GM19468 (cell line): ENCODE measurements around the gene GNAT1.

Source experiments
- ATAC-seq: cut with Tn5 transposase; IDR thresholded peaks from one replicate; pipeline ENCODE4 v1.9.1; 2021; ENCODE audit warnings: mild to moderate bottlenecking, moderate library complexity, moderate number of reproducible peaks; ENCODE audit not compliant: unreplicated experiment; ENCODE audit errors: extremely low read depth

GNAT1 gene

GRCh38 chr3:50174947-50175524 is 16.4 kb upstream of the GNAT1 start:
- no peak for ATAC-seq

- no peak for ATAC-seq
Observed at GRCh38 chr3:50177346-50177745, 14.1 kb upstream of the GNAT1 start.

- no peak for ATAC-seq
Observed at GRCh38 chr3:50179710-50180109, 11.7 kb upstream of the GNAT1 start.

GRCh38 chr3:50181985-50182384 is 9.4 kb upstream of the GNAT1 start:
- ATAC-seq, result no peak

- ATAC-seq, result no peak
Observed at GRCh38 chr3:50182533-50183099, 8.8 kb upstream of the GNAT1 start.

GRCh38 chr3:50183755-50184154 is 7.7 kb upstream of the GNAT1 start:
- no peak for ATAC-seq

- ATAC-seq, result no peak
Observed at GRCh38 chr3:50184242-50184978, 7.0 kb upstream of the GNAT1 start.

- no peak for ATAC-seq
Observed at GRCh38 chr3:50185230-50185629, 6.2 kb upstream of the GNAT1 start.

- ATAC-seq, result no peak
Observed at GRCh38 chr3:50186096-50186495, 5.3 kb upstream of the GNAT1 start.

- no peak for ATAC-seq
Observed at GRCh38 chr3:50187750-50188149, 3.7 kb upstream of the GNAT1 start.

GRCh38 chr3:50189274-50189673 is 2.1 kb upstream of the GNAT1 start:
- ATAC-seq, result no peak

GRCh38 chr3:50189989-50190388 is 1.4 kb upstream of the GNAT1 start:
- ATAC-seq, result no peak

GRCh38 chr3:50192124-50192523 is 714 bp downstream of the GNAT1 start:
- ATAC-seq, result no peak

- no peak for ATAC-seq
Observed at GRCh38 chr3:50192689-50193141, 1.3 kb downstream of the GNAT1 start.

- no peak for ATAC-seq
Observed at GRCh38 chr3:50193286-50193685, 1.9 kb downstream of the GNAT1 start.

GRCh38 chr3:50193746-50194127 is 2.3 kb downstream of the GNAT1 start:
- ATAC-seq, result no peak

- no peak for ATAC-seq
Observed at GRCh38 chr3:50194128-50194902, 2.9 kb downstream of the GNAT1 start.

GRCh38 chr3:50194903-50195500 is 3.6 kb downstream of the GNAT1 start:
- no peak for ATAC-seq

- no peak for ATAC-seq
Observed at GRCh38 chr3:50195501-50196252, 4.3 kb downstream of the GNAT1 start.

GRCh38 chr3:50196253-50196801 is 4.9 kb downstream of the GNAT1 start:
- no peak for ATAC-seq
